HG03280 (cell line): ENCODE measurements around the gene SLC9A7.
A peak's percentile ranks its signal among the peaks of the same experiment; 100 is the strongest.
"Not testable (repeated sequence)": the region's sequence is repeated elsewhere in the genome, so short reads cannot be mapped to it uniquely, and the experiment has no call there.

Source experiments
- ATAC-seq: cut with Tn5 transposase; IDR thresholded peaks from one replicate; pipeline ENCODE4 v1.9.1; 2021; ENCODE audit warnings: mild to moderate bottlenecking, moderate library complexity; ENCODE audit not compliant: unreplicated experiment

The SLC9A7 gene

GRCh38 chrX:46758956-46759644, at the start of gene SLC9A7:
Gene SLC9A7 (minus strand): TSS chrX:46759118. CDS start chrX:46759029, 89 bp downstream.
- peak; percentile 79 for ATAC-seq

- no peak for ATAC-seq
Measured at GRCh38 chrX:46805270-46805669, 46.4 kb upstream of the SLC9A7 start.

- ATAC-seq = no peak
Measured at GRCh38 chrX:46803140-46803539, 44.2 kb upstream of the SLC9A7 start.

GRCh38 chrX:46796574-46797191, 37.8 kb upstream of the SLC9A7 start:
- no peak for ATAC-seq

- ATAC-seq = no peak
Measured at GRCh38 chrX:46793386-46794143, 34.6 kb upstream of the SLC9A7 start.

GRCh38 chrX:46792810-46793188, 33.9 kb upstream of the SLC9A7 start:
- ATAC-seq = no peak

- ATAC-seq = no peak
Measured at GRCh38 chrX:46791927-46792809, 33.2 kb upstream of the SLC9A7 start.

- ATAC-seq = no peak
Measured at GRCh38 chrX:46788902-46789301, 30.0 kb upstream of the SLC9A7 start.

GRCh38 chrX:46784437-46784836, 25.5 kb upstream of the SLC9A7 start:
- ATAC-seq = not testable (repeated sequence)

- ATAC-seq = no peak
Measured at GRCh38 chrX:46782034-46782433, 23.1 kb upstream of the SLC9A7 start.

GRCh38 chrX:46777971-46778810, 19.3 kb upstream of the SLC9A7 start:
- no peak for ATAC-seq

GRCh38 chrX:46770817-46771163, 11.9 kb upstream of the SLC9A7 start:
- no peak for ATAC-seq

- ATAC-seq = no peak
Measured at GRCh38 chrX:46770000-46770816, 11.3 kb upstream of the SLC9A7 start.

- no peak for ATAC-seq
Measured at GRCh38 chrX:46762963-46763362, 4.0 kb upstream of the SLC9A7 start.

GRCh38 chrX:46759645-46759974, 692 bp upstream of the SLC9A7 start:
- ATAC-seq = no peak

- peak; percentile 21 for ATAC-seq
Measured at GRCh38 chrX:46758163-46758955, 559 bp downstream of the SLC9A7 start.

- ATAC-seq = no peak
Measured at GRCh38 chrX:46757593-46757992, 1.3 kb downstream of the SLC9A7 start.

GRCh38 chrX:46757052-46757451, 1.9 kb downstream of the SLC9A7 start:
- no peak for ATAC-seq

- ATAC-seq = no peak
Measured at GRCh38 chrX:46755671-46756070, 3.2 kb downstream of the SLC9A7 start.
